WTC11 (cell line): ENCODE measurements around the gene AZU1. TPM values are rescaled to one million over a fixed set of nuclear protein-coding genes. Genes with fewer than 3 reads are reported as not detected.

ENCODE experiments used
- ATAC-seq: fragments of 200-7000 bp; cut with Tn5 transposase; 2 replicates; pipeline ENCODE4 v1.10.0; 2021; ENCODE audit warnings: mild to moderate bottlenecking, moderate library complexity
- CTCF ChIA-PET: fragments of 300-600 bp; sonication (Branson Sonifier 250); formaldehyde crosslinking; loops from one replicate; lab custom pipeline; 2021; ENCODE audit warnings: antibody characterized with exemption; lab: Charles Lee
- POLR2A ChIA-PET: fragments of 350-600 bp; sonication (Branson Sonifier 250); formaldehyde crosslinking; loops from one replicate; lab custom pipeline; 2021; ENCODE audit warnings: antibody characterized with exemption; lab: Charles Lee
- DNase-seq: peaks from one replicate; pipeline ENCODE4 v3.0.0; 2021; ENCODE audit warnings: low spot score
- H3K27ac Mint-ChIP-seq: 2 replicates; pipeline ENCODE4 v1.8.0; 2021; ENCODE audit warnings: mixed read lengths
- H3K27me3 Mint-ChIP-seq: 2 replicates; pipeline ENCODE4 v1.8.0; 2021; ENCODE audit warnings: low read depth, mild to moderate bottlenecking, moderate library complexity, mixed read lengths
- H3K36me3 Mint-ChIP-seq: 2 replicates; pipeline ENCODE4 v1.8.0; 2021; ENCODE audit warnings: mixed read lengths
- H3K4me1 Mint-ChIP-seq: 2 replicates; pipeline ENCODE4 v1.8.0; 2022; ENCODE audit warnings: mixed read lengths
- H3K4me3 Mint-ChIP-seq: 2 replicates; pipeline ENCODE4 v1.8.0; 2021; ENCODE audit warnings: mild to moderate bottlenecking, moderate library complexity, mixed read lengths
- H3K9me3 Mint-ChIP-seq: 2 replicates; pipeline ENCODE4 v1.8.0; 2021; ENCODE audit warnings: mixed read lengths
- CBFB ChIP-seq: sonication (generic); formaldehyde crosslinking; IDR thresholded peaks from 2 replicates; pipeline ENCODE4 v1.8.1; 2022; ENCODE audit warnings: mild to moderate bottlenecking, low read depth, missing genetic modification reagents
- FOXJ3 ChIP-seq: sonication (generic); formaldehyde crosslinking; IDR thresholded peaks from 2 replicates; pipeline ENCODE4 v1.9.0; 2021; ENCODE audit warnings: missing genetic modification reagents, mild to moderate bottlenecking, borderline replicate concordance
- FOXP1 ChIP-seq: sonication (generic); formaldehyde crosslinking; IDR thresholded peaks from 2 replicates; pipeline ENCODE4 v1.8.0; 2022; ENCODE audit warnings: missing genetic modification reagents, mild to moderate bottlenecking, moderate library complexity, borderline replicate concordance
- MYBL2 ChIP-seq: sonication (generic); formaldehyde crosslinking; IDR thresholded peaks from 2 replicates; pipeline ENCODE4 v1.8.1; 2023; ENCODE audit warnings: mild to moderate bottlenecking, moderate library complexity, missing genetic modification reagents
- RORB ChIP-seq: fragments of 250-450 bp; sonication (Bioruptor Pico); IDR thresholded peaks from 2 replicates; pipeline ENCODE4 v1.9.0; 2021; ENCODE audit warnings: mild to moderate bottlenecking
- ZBTB21 ChIP-seq: sonication (generic); formaldehyde crosslinking; IDR thresholded peaks from 2 replicates; pipeline ENCODE4 v1.8.1; 2023; ENCODE audit warnings: mild to moderate bottlenecking, missing genetic modification reagents, borderline replicate concordance
- ZNF416 ChIP-seq: fragments of 250-450 bp; sonication (Bioruptor Pico); IDR thresholded peaks from 2 replicates; pipeline ENCODE4 v1.9.0; 2021; ENCODE audit warnings: mild to moderate bottlenecking, inconsistent platforms
- ZNF671 ChIP-seq: fragments of 250-450 bp; sonication (Bioruptor Pico); IDR thresholded peaks from 2 replicates; pipeline ENCODE4 v1.8.0; 2021; ENCODE audit warnings: mild to moderate bottlenecking
- total RNA-seq: library from RNA; stranded (reverse); gene quantifications from 3 replicates; pipeline ENCODE4 v1.2.3, GENCODE V29; 2021
- TF ChIP-seq, protein P1 (sequence below): fragments of 250-450 bp; sonication (Bioruptor Pico); IDR thresholded peaks from 2 replicates; pipeline ENCODE4 v1.9.0; 2021; ENCODE audit warnings: mild to moderate bottlenecking, borderline replicate concordance
- TF ChIP-seq, protein P2 (sequence below): sonication (generic); formaldehyde crosslinking; IDR thresholded peaks from 2 replicates; pipeline ENCODE4 v1.8.1; 2023; ENCODE audit warnings: mild to moderate bottlenecking, moderate library complexity, missing genetic modification reagents
- TF ChIP-seq, protein P3 (sequence below): fragments of 250-450 bp; sonication (Bioruptor Pico); IDR thresholded peaks from 2 replicates; pipeline ENCODE4 v1.9.0; 2021; ENCODE audit warnings: moderate library complexity, mild to moderate bottlenecking, inconsistent platforms, borderline replicate concordance
- TF ChIP-seq, protein P4 (sequence below): sonication (generic); formaldehyde crosslinking; IDR thresholded peaks from 2 replicates; pipeline ENCODE4 v1.8.1; 2023; ENCODE audit warnings: mild to moderate bottlenecking, missing genetic modification reagents, borderline replicate concordance

Gene AZU1
- total RNA-seq, 1 experiment from 2014 or later = 1.2 TPM

DNA sequence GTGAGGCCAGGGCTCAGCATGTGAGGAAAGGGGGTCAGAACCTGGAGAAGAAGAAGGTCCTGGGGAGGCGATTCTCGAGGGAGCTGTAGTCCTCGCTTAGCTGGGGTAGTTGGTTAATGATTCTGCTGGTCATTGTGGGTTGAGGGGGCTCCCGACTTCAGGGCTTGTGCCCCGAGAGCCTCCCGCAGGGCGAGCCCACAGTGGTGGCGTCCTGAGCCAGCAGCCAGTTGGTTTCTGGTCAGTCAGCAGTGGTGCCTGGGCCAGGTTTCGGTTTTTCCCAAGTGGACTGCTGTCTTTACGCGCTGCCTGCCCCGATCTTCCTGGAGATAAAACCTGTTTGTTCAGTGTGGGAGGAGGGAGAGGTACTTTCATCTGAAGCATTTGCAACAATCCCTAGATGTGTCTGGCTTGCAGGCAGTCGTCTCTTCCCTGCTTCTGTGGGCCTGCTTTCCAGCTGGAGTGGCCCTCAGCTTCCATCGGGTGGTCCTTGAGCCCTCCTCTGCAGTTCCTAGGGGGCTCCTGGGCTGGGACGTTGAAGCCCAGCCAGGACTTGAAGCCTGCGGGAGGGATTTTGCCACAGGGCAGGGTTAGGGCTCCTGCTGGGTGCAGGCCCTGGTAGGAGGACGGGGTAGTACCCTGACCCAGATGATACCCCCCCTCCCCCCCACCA lies 27.1 kb upstream of the AZU1 start (continued):
- TF ChIP-seq, protein P1, sequence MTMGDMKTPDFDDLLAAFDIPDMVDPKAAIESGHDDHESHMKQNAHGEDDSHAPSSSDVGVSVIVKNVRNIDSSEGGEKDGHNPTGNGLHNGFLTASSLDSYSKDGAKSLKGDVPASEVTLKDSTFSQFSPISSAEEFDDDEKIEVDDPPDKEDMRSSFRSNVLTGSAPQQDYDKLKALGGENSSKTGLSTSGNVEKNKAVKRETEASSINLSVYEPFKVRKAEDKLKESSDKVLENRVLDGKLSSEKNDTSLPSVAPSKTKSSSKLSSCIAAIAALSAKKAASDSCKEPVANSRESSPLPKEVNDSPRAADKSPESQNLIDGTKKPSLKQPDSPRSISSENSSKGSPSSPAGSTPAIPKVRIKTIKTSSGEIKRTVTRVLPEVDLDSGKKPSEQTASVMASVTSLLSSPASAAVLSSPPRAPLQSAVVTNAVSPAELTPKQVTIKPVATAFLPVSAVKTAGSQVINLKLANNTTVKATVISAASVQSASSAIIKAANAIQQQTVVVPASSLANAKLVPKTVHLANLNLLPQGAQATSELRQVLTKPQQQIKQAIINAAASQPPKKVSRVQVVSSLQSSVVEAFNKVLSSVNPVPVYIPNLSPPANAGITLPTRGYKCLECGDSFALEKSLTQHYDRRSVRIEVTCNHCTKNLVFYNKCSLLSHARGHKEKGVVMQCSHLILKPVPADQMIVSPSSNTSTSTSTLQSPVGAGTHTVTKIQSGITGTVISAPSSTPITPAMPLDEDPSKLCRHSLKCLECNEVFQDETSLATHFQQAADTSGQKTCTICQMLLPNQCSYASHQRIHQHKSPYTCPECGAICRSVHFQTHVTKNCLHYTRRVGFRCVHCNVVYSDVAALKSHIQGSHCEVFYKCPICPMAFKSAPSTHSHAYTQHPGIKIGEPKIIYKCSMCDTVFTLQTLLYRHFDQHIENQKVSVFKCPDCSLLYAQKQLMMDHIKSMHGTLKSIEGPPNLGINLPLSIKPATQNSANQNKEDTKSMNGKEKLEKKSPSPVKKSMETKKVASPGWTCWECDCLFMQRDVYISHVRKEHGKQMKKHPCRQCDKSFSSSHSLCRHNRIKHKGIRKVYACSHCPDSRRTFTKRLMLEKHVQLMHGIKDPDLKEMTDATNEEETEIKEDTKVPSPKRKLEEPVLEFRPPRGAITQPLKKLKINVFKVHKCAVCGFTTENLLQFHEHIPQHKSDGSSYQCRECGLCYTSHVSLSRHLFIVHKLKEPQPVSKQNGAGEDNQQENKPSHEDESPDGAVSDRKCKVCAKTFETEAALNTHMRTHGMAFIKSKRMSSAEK (CRISPR knock-in tag) = no peak
- TF ChIP-seq FOXP1 (CRISPR knock-in tag) = no peak
- no peak for TF ChIP-seq ZNF416
- TF ChIP-seq, protein P2, sequence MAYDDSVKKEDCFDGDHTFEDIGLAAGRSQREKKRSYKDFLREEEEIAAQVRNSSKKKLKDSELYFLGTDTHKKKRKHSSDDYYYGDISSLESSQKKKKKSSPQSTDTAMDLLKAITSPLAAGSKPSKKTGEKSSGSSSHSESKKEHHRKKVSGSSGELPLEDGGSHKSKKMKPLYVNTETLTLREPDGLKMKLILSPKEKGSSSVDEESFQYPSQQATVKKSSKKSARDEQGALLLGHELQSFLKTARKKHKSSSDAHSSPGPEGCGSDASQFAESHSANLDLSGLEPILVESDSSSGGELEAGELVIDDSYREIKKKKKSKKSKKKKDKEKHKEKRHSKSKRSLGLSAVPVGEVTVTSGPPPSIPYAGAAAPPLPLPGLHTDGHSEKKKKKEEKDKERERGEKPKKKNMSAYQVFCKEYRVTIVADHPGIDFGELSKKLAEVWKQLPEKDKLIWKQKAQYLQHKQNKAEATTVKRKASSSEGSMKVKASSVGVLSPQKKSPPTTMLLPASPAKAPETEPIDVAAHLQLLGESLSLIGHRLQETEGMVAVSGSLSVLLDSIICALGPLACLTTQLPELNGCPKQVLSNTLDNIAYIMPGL (CRISPR knock-in tag) = no peak
- TF ChIP-seq ZBTB21 (CRISPR knock-in tag) = no peak
- no peak for TF ChIP-seq FOXJ3 (CRISPR knock-in tag)
- no peak for TF ChIP-seq RORB (CRISPR knock-in tag)
- TF ChIP-seq MYBL2 (CRISPR knock-in tag) = no peak
- no peak for TF ChIP-seq CBFB (CRISPR knock-in tag)

DNA sequence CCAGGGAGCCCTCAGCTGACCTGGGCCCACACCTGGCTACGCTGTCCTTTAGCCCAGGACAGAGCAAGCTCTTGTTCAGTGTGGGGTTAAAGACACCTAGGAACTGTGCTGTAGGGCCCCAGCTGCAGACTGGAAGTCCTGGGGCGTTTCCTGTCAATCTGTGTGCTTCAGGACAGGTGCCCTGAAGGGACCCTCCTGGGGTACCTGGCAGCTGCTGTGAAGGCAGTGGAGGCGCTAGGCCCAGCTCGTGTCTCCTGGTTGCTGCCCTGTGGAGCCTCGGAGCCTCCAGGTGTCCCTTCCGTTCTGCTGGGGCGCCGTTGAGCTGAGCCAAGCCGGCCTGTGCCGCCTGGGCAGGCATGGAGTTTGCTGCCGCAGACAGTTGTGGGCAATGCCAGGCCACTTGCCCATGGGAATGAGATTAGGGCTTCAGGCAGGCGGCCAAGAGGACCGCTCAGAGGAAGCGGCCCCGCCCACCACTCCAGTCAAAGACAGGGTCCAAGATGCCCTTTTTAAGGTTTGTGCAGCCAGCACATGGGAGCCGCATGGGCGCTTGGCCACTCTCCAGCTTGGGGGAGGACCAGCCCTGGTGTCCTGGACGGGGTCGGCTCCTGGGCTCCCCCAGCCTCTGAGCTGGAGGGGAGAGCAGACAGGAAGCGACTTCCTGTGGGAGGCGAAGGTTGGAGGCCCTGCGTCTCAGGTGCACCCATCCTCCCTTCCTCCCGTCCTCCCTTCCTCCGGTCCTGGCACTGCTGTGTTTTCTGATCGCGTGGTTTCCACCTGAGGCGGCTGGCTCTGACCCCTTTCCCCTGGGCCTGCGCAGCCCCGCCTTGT lies 26.4 kb upstream of the AZU1 start:
- Mint-ChIP-seq H3K4me1 (peaks cover 43% of the 10 kb centered on the region), H3K4me3 (peak overlapping the region; percentile 41), H3K27ac (peak overlapping the region; percentile 89), H3K9me3 (no peaks in the 10 kb centered on the region), H3K36me3 (peaks cover 46% of the 10 kb centered on the region), H3K27me3 (no peaks in the 10 kb centered on the region)
- DNase-seq (no peak), ATAC-seq (no peak)
- CTCF ChIA-PET = interaction anchor here (0.6 to 0.8 kb wide), 3 partner anchors 13 to 120 kb away, joined by 3 to 4 read pairs (median 3); no protein-coding TSS in a partner anchor
- POLR2A ChIA-PET = interaction anchor here (1.0 kb wide), 1 partner anchor 13 kb away, joined by 3 read pairs; no protein-coding TSS in a partner anchor
- TF ChIP-seq, protein P3, sequence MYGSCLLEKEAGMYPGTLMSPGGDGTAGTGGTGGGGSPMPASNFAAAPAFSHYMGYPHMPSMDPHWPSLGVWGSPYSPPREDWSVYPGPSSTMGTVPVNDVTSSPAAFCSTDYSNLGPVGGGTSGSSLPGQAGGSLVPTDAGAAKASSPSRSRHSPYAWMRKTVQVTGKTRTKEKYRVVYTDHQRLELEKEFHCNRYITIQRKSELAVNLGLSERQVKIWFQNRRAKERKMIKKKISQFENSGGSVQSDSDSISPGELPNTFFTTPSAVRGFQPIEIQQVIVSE = no peak
- TF ChIP-seq FOXP1 (CRISPR knock-in tag) (0 out of 2 replicates have a peak, but pooled peaks have one; percentile 35), ZNF671 (CRISPR knock-in tag) (no peak; the same call in 1 of the 2 replicates)
- TF ChIP-seq, protein P4, sequence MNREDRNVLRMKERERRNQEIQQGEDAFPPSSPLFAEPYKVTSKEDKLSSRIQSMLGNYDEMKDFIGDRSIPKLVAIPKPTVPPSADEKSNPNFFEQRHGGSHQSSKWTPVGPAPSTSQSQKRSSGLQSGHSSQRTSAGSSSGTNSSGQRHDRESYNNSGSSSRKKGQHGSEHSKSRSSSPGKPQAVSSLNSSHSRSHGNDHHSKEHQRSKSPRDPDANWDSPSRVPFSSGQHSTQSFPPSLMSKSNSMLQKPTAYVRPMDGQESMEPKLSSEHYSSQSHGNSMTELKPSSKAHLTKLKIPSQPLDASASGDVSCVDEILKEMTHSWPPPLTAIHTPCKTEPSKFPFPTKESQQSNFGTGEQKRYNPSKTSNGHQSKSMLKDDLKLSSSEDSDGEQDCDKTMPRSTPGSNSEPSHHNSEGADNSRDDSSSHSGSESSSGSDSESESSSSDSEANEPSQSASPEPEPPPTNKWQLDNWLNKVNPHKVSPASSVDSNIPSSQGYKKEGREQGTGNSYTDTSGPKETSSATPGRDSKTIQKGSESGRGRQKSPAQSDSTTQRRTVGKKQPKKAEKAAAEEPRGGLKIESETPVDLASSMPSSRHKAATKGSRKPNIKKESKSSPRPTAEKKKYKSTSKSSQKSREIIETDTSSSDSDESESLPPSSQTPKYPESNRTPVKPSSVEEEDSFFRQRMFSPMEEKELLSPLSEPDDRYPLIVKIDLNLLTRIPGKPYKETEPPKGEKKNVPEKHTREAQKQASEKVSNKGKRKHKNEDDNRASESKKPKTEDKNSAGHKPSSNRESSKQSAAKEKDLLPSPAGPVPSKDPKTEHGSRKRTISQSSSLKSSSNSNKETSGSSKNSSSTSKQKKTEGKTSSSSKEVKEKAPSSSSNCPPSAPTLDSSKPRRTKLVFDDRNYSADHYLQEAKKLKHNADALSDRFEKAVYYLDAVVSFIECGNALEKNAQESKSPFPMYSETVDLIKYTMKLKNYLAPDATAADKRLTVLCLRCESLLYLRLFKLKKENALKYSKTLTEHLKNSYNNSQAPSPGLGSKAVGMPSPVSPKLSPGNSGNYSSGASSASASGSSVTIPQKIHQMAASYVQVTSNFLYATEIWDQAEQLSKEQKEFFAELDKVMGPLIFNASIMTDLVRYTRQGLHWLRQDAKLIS (CRISPR knock-in tag) = no peak
